HepG2 (cell line): Measurements from ENCODE around the gene ATG16L2. TPM values are rescaled to one million over a fixed set of nuclear protein-coding genes. Genes with fewer than 3 reads are reported as not detected.

Experiments
- ATAC-seq: fragments of 200-7000 bp; cut with Tn5 transposase; 3 replicates; pipeline ENCODE4 v1.9.1; 2020; ENCODE audit warnings: mild to moderate bottlenecking, moderate library complexity
- BruUV-seq: library from RNA; stranded (reverse); fragments of 400-500 nt; replicated peaks from 2 replicates; lab custom pipeline; 2021; lab: Mats Ljungman, UMichigan
- CTCF ChIA-PET: fragments of 300-600 bp; formaldehyde crosslinking; extraction: SDS; loops from one replicate; lab custom pipeline; 2021; ENCODE audit warnings: low total read pairs, inconsistent platforms, low intra/inter-chr PET ratio; lab: Yijun Ruan, JAX
- POLR2A ChIA-PET: fragments of 350-600 bp; sonication (Branson Sonifier 250); formaldehyde crosslinking; loops from one replicate; lab custom pipeline; 2020; ENCODE audit warnings: antibody characterized with exemption, inconsistent platforms; lab: Yijun Ruan, JAX
- DNase-seq: peaks from one replicate; pipeline ENCODE4 v3.0.0-alpha.2; 2015; ENCODE audit warnings: low spot score
- FAIRE-seq: peaks from 3 replicates; lab custom pipeline; 2011; peaks lifted over from hg19 to GRCh38; lab: Jason Lieb, UNC
- H2AFZ ChIP-seq: one replicate; pipeline ENCODE4 v1.6.1; 2011; ENCODE audit warnings: low read length, inconsistent platforms
- H3K27ac ChIP-seq: fragments of 300-600 bp; 3 replicates; pipeline ENCODE4 v1.8.0; 2011; ENCODE audit warnings: mixed run types, mild to moderate bottlenecking, mixed read lengths, low read length, inconsistent platforms; ENCODE audit not compliant: insufficient read depth; ENCODE audit errors: extremely low read length
- H3K27me3 ChIP-seq, 2 experiments: fragments of 200-600 bp in 1 of 2; 2 replicates in 1 of 2; 3 replicates in 1 of 2; pipeline versions ENCODE4 v1.6.0 to v1.8.0; 2011; ENCODE audit warnings: low read length in 2 of 2, mild to moderate bottlenecking in 2 of 2, moderate library complexity in 2 of 2, inconsistent platforms in 1 of 2; ENCODE audit not compliant: insufficient read depth in 2 of 2, control insufficient read depth in 1 of 2
- H3K36me3 ChIP-seq, 2 experiments: fragments of 200-600 bp in 1 of 2; replicated peaks in 1 of 2; 2 replicates in 1 of 2; 3 replicates in 1 of 2; pipeline versions ENCODE4 v1.5.1 to v1.8.0; 2011; ENCODE audit warnings: low read length in 2 of 2, inconsistent platforms in 1 of 2; ENCODE audit not compliant: insufficient read depth in 2 of 2, control insufficient read depth in 1 of 2
- H3K4me1 ChIP-seq: 2 replicates; pipeline ENCODE4 v1.5.1; 2012; ENCODE audit warnings: low read length, inconsistent platforms; ENCODE audit not compliant: insufficient read depth
- H3K4me2 ChIP-seq: 2 replicates; pipeline ENCODE4 v1.6.0; 2011; ENCODE audit warnings: low read depth, low read length, inconsistent platforms
- H3K4me3 ChIP-seq, 3 experiments: fragments of 200-600 bp in 1 of 3; sonication (generic), shearing (Covaris generic) in 1 of 3; replicated peaks in 1 of 3; 2 replicates each; pipeline ENCODE4 v1.5.1; 2011 to 2016; ENCODE audit warnings: low read length in 3 of 3, inconsistent platforms in 2 of 3, low read depth in 2 of 3, mild to moderate bottlenecking in 2 of 3, control low read depth in 1 of 3, mixed read lengths in 1 of 3; ENCODE audit not compliant: insufficient read depth in 1 of 3
- H3K79me2 ChIP-seq: one replicate; pipeline ENCODE4 v1.6.1; 2011; ENCODE audit warnings: low read length, inconsistent platforms; ENCODE audit not compliant: insufficient read depth
- H3K9ac ChIP-seq: 2 replicates; pipeline ENCODE4 v1.6.0; 2011; ENCODE audit warnings: mild to moderate bottlenecking, low read depth, low read length, inconsistent platforms; ENCODE audit not compliant: insufficient read depth
- H3K9me3 ChIP-seq: 2 replicates; pipeline ENCODE4 v1.5.1; 2012; ENCODE audit warnings: mild to moderate bottlenecking, low read length
- H4K20me1 ChIP-seq: 2 replicates; pipeline ENCODE4 v1.6.0; 2011; ENCODE audit warnings: inconsistent platforms, mild to moderate bottlenecking, low read length, moderate library complexity; ENCODE audit not compliant: insufficient read depth
- CAMTA2 ChIP-seq: sonication (generic); formaldehyde crosslinking; IDR thresholded peaks from 2 replicates; pipeline ENCODE4 v1.4.0; 2020; ENCODE audit warnings: mild to moderate bottlenecking, missing genetic modification reagents, borderline replicate concordance
- HHEX ChIP-seq: IDR thresholded peaks from 2 replicates; pipeline ENCODE4 v1.6.1; 2016; ENCODE audit warnings: control low read depth
- HNF1A ChIP-seq, 2 experiments: sonication (generic) in 1 of 2; formaldehyde crosslinking in 1 of 2; IDR thresholded peaks; 2 replicates each; pipeline versions ENCODE4 v1.4.0 to v1.6.1; 2016 to 2020; ENCODE audit warnings: borderline replicate concordance in 1 of 2, low read depth in 1 of 2, mild to moderate bottlenecking in 1 of 2, missing genetic modification reagents in 1 of 2
- JDP2 ChIP-seq: sonication (generic); formaldehyde crosslinking; IDR thresholded peaks from 2 replicates; pipeline ENCODE4 v1.8.1; 2022; ENCODE audit warnings: missing genetic modification reagents, borderline replicate concordance
- NR0B2 ChIP-seq: sonication (generic); formaldehyde crosslinking; IDR thresholded peaks from 2 replicates; pipeline ENCODE4 v1.4.0; 2020; ENCODE audit warnings: mild to moderate bottlenecking, missing genetic modification reagents
- PLRG1 ChIP-seq: fragments of 450-650 bp; conservative IDR thresholded peaks from 2 replicates; pipeline ENCODE4 v1.6.1; 2016
- POLR2A ChIP-seq, 2 experiments: IDR thresholded peaks; 2 replicates each; pipeline ENCODE4 v1.6.1; 2011; ENCODE audit warnings: low read depth in 2 of 2, low read length in 2 of 2, mild to moderate bottlenecking in 1 of 2, moderate library complexity in 1 of 2; ENCODE audit not compliant: insufficient read depth in 1 of 2
- RBM22 ChIP-seq: fragments of 200-400 bp; formaldehyde crosslinking; optimal IDR thresholded peaks from 2 replicates; pipeline ENCODE3; 2017; ENCODE audit warnings: mild to moderate bottlenecking, low read length, moderate library complexity
- TGIF2 ChIP-seq: IDR thresholded peaks from 2 replicates; pipeline ENCODE4 v1.6.1; 2016; ENCODE audit warnings: control low read depth, missing compliant biosample characterization
- ZFP37 ChIP-seq: sonication (generic); formaldehyde crosslinking; IDR thresholded peaks from 2 replicates; pipeline ENCODE4 v1.4.0; 2020; ENCODE audit warnings: missing genetic modification reagents, borderline replicate concordance
- ZFP91 ChIP-seq: sonication (generic); formaldehyde crosslinking; IDR thresholded peaks from 2 replicates; pipeline ENCODE4 v1.9.0; 2022; ENCODE audit warnings: missing genetic modification reagents, mild to moderate bottlenecking, borderline replicate concordance
- ZNF234 ChIP-seq: sonication (generic); formaldehyde crosslinking; conservative IDR thresholded peaks from 2 replicates; pipeline ENCODE4 v1.5.1; 2020; ENCODE audit warnings: mild to moderate bottlenecking, missing genetic modification reagents
- ZNF704 ChIP-seq: sonication (generic); formaldehyde crosslinking; IDR thresholded peaks from 2 replicates; pipeline ENCODE4 v1.8.1; 2023; ENCODE audit warnings: mild to moderate bottlenecking, inconsistent platforms, moderate library complexity, missing genetic modification reagents, borderline replicate concordance
- ZNF709 ChIP-seq: sonication (generic); formaldehyde crosslinking; IDR thresholded peaks from 2 replicates; pipeline ENCODE4 v1.5.0; 2020; ENCODE audit warnings: mild to moderate bottlenecking, missing genetic modification reagents
- ZNF839 ChIP-seq: sonication (generic); formaldehyde crosslinking; IDR thresholded peaks from 2 replicates; pipeline ENCODE4 v1.4.0; 2020; ENCODE audit warnings: missing genetic modification reagents, mild to moderate bottlenecking, borderline replicate concordance
- WGBS: methylation state at CpG from one replicate; pipeline ENCODE4 v1.1.6; 2017; ENCODE audit warnings: low lambda C conversion rate; 5-methylcytosine and 5-hydroxymethylcytosine counted together
- in situ Hi-C: cut with HindIII; loops from 2 replicates; pipeline ENCODE4 v1.10.0; 2017; ENCODE audit warnings: low pct_unique_long_range_greater_than_20kb; ENCODE audit not compliant: extremely low pct_ligation_motif_present
- intact Hi-C: fragments of 100-400 bp; cut with micrococcal nuclease; formaldehyde crosslinking; loops from one replicate; pipeline ENCODE4 v1.10.0; 2022; ENCODE audit not compliant: unreplicated experiment
- polyA plus RNA-seq, 8 experiments: library from polyadenylated mRNA; depleted of rRNA in 3 of 8; stranded (reverse) in 7 of 8; unstranded in 1 of 8; fragments of >200 nt; fragmentation: Illumina TruSeq in 4 of 8; extraction: Trizol in 4 of 8; gene quantifications; 2 replicates each; pipeline versions ENCODE4 v1.2.1 to v1.2.3, GENCODE V29; 2011 to 2016; ENCODE audit warnings: low read depth in 4 of 8, missing spikeins in 1 of 8, mixed read lengths in 1 of 8; ENCODE audit not compliant: insufficient read depth in 1 of 8
- total RNA-seq, 5 experiments: library from RNA; depleted of rRNA; stranded (reverse); fragments of >200 nt; fragmentation: Illumina TruSeq; extraction: Trizol; gene quantifications; 2 replicates each; pipeline ENCODE4 v1.2.3, GENCODE V29; 2016; ENCODE audit warnings: low read depth in 1 of 5

The ATG16L2 gene
- total and polyA plus RNA-seq, 2 of the 13 experiments (the other 11 are each of a cell fraction or from before 2014, with no cell fraction given) = 6.2 to 14.8 TPM

- DNase-seq = peak; percentile 63
- no peak overlapping the region for H2AFZ ChIP-seq
- H4K20me1 ChIP-seq = no peaks in the 10 kb centered on the region
- intact Hi-C loops = loop anchor here (1.0 kb wide), 1 partner anchor 347 kb away; no protein-coding TSS in a partner anchor
- H3K4me3 ChIP-seq = no peak overlapping the region
- CTCF ChIA-PET = interaction anchor here (1.2 kb wide), 1 partner anchor 346 kb away, joined by 7 read pairs; no protein-coding TSS in a partner anchor
- no peaks in the 10 kb centered on the region for H3K27me3 ChIP-seq
- 83% methylated on average over 10 of the region's 13 CpGs for WGBS
- in situ Hi-C loops = no loop called here
- H3K4me2 ChIP-seq = no peak overlapping the region; the same call in 1 of the 2 replicates
- H3K9ac ChIP-seq = no peak overlapping the region
- FAIRE-seq = peak; percentile 57
- peak; percentile 86 for ATAC-seq
- no peaks in the 10 kb centered on the region for H3K9me3 ChIP-seq
- H3K4me1 ChIP-seq = peaks cover 18% of the 10 kb centered on the region
- H3K36me3 ChIP-seq = peaks cover 9 to 14% of the 10 kb centered on the region in 2 experiments
- no peak overlapping the region for H3K27ac ChIP-seq
- POLR2A ChIA-PET = interaction anchor here (0.9 kb wide), 1 partner anchor 346 kb away, joined by 3 read pairs; no protein-coding TSS in a partner anchor
- H3K79me2 ChIP-seq = no peaks in the 10 kb centered on the region
- no TSS peak for BruUV-seq
- no peak for TF ChIP-seq ZNF234 (CRISPR knock-in tag)
- no peak for TF ChIP-seq HNF1A (IDR thresholded peaks at IDR 0.05; ENCODE audit: low read depth)
- TF ChIP-seq HNF1A (CRISPR knock-in tag; IDR thresholded peaks at IDR 0.05; ENCODE audit: borderline replicate concordance) = no peak
- no peak for TF ChIP-seq ZNF704
- no peak for TF ChIP-seq TGIF2 (CRISPR knock-in tag)
- TF ChIP-seq ZFP37 (CRISPR knock-in tag) = no peak
- TF ChIP-seq PLRG1 = no peak
- no peak for TF ChIP-seq JDP2 (CRISPR knock-in tag)
- TF ChIP-seq ZNF709 = peak; percentile 30; the same call in 1 of the 2 replicates
- peak; percentile 92 for TF ChIP-seq RBM22
- TF ChIP-seq CAMTA2 (CRISPR knock-in tag) = no peak
- no peak for TF ChIP-seq POLR2A (IDR thresholded peaks at IDR 0.05; ENCODE audit: insufficient read depth in 1 of 2, low read depth in 2 of 2, low read length in 2 of 2)
- TF ChIP-seq ZFP91 (CRISPR knock-in tag) = peak; percentile 24; the same call in 1 of the 2 replicates
- TF ChIP-seq NR0B2 (CRISPR knock-in tag) = no peak
- no peak for TF ChIP-seq HHEX (CRISPR knock-in tag)
- no peak for TF ChIP-seq ZNF839
Measured at GRCh38 chr11:72831521-72832300, 17.5 kb downstream of the ATG16L2 start.
